ENCODE data around the gene HIRA.

Gene HIRA

DNA sequence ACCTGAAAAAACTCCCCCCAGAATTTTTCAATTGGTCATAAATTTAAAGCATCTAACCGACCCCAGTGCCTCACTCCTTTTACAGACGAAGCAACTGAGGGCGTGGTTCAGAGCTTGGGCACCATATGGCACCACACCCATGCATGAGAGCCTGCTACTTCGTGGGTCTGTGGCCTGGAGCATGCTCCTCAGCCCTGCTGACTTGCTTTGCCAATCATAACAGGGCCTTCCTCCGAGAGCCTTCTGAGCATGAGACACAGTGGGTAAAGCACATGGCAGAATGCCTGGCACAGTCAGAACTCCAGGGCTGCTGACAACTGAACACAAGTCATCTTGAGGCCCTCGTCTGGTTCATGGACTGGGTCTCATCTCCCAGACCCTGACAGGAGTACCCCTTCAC lies 33.3 kb downstream of the HIRA start:
- H3K4me1 Mint-ChIP-seq (ENCODE audit: low read depth) = no peaks in the 10 kb centered on the region
- H3K27ac Mint-ChIP-seq = peak overlapping the region; percentile 6
- DNase-seq = no peak
- no peak overlapping the region for H3K4me3 Mint-ChIP-seq
- peaks cover 87% of the 10 kb centered on the region for H3K36me3 Mint-ChIP-seq (ENCODE audit: low read depth)
- no peaks in the 10 kb centered on the region for H3K27me3 Mint-ChIP-seq
- no peaks in the 10 kb centered on the region for H3K9me3 Mint-ChIP-seq

DNA sequence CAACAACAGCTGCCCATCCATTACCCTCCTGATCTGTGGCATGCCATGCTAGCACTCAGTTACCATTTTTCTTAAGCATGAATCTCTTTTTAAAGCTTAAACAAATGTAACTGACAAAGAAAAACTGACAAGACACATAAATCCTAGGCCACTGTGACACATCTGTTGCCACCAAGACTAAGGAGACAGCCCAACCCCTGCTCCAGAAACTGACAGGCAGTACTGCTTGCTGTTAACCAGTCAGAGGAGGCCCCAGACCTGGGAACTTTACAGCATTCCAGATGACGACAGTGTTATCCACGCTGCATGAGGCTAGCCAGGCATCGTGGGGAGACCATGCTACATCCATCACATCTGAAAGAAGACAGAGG lies 33.8 kb downstream of the HIRA start:
- H3K4me1 Mint-ChIP-seq (ENCODE audit: low read depth) = no peaks in the 10 kb centered on the region

DNA sequence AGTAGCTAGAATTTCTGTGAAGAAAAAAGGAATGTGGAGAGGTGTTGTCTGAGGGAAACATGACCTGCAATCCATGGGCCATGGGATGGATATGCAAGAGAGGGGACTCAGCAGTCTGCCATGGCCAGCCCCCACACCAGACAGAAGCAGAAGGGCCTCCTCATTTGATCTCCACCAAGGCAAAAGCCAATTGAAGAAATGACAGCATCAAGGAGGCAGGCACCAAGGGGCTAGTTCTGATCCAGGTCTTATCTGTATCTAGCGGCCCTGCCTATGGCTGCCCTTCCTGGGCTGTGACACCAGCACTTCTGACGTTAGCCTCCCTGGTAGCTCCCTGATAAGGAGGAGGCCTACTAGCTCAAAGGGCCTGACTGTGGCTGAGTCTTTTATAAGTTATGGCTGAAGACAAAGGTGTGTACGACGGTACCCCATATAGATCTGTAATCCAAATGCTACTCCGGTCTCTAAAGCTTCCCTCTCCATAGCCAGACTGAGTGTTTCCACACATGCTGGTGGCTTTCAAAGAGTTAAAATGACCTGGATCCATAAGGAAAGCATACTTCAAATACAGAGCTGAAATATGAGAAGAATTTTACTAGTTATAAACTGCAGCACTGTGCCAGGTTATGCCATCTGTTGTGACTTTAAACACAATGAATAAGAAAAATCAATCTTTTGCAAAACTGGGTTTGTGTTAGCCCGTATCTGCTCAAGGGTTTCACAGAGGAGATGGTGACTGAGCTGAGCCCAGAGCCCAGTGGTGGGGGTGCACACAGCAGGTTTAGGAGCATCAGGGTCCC lies 34.4 kb downstream of the HIRA start:
- H3K4me3 Mint-ChIP-seq = no peak overlapping the region
- no peaks in the 10 kb centered on the region for H3K9me3 Mint-ChIP-seq
- no peaks in the 10 kb centered on the region for H3K4me1 Mint-ChIP-seq (ENCODE audit: low read depth)
- no peaks in the 10 kb centered on the region for H3K27me3 Mint-ChIP-seq
- H3K27ac Mint-ChIP-seq = no peak overlapping the region
- no peak for DNase-seq
- peaks cover 91% of the 10 kb centered on the region for H3K36me3 Mint-ChIP-seq (ENCODE audit: low read depth)

More for the DNA sequence above, 33.8 kb downstream of the HIRA start:
- H3K27me3 Mint-ChIP-seq = no peaks in the 10 kb centered on the region
- no peaks in the 10 kb centered on the region for H3K9me3 Mint-ChIP-seq
- H3K27ac Mint-ChIP-seq = no peak overlapping the region
- H3K36me3 Mint-ChIP-seq (ENCODE audit: low read depth) = peaks cover 90% of the 10 kb centered on the region
- DNase-seq = no peak
- H3K4me3 Mint-ChIP-seq = no peak overlapping the region

DNA sequence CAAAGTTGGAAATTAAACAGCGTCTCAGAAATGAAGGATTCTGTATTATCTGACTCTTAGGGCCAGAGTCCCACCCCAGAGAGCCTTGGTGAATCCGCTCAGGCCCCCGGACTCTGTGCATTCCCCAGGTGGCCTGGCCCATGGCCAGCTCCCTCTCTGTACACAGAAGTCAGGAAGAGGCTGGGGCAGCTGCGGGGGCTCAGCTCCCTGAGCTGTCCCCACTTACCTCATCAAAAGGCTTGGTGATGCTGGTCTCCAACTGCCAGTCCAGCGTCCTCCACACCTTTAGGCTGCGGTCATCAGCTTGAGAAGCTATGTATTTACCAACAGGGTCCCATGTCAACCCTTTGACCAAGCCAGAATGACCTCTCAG lies 35.0 kb downstream of the HIRA start:
- Mint-ChIP-seq H3K4me1 (ENCODE audit: low read depth) (no peaks in the 10 kb centered on the region), H3K4me3 (no peak overlapping the region), H3K9me3 (no peaks in the 10 kb centered on the region), H3K27me3 (no peaks in the 10 kb centered on the region), H3K36me3 (ENCODE audit: low read depth) (peaks cover 91% of the 10 kb centered on the region), H3K27ac (no peak overlapping the region)
- no peak for DNase-seq

DNA sequence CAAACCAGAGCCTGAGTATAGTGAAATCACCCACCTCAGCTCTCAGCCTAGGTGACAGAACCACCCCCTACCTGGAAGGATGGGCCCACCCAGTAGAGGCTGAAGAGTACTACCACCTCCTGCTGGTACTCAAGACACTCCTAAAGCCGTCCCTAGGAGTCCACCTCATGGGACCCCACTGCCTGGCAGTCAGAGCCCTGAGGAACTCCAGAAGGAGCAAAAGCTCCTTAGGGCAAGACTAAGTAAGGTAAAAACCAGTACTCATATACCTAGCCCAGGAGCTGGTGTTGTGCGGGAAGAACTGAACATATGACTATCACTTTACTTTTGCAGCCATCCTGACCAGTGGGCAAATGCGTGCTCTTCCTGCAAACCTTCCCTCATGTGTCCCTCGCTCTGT lies 36.3 kb downstream of the HIRA start:
- Mint-ChIP-seq H3K27me3 (no peaks in the 10 kb centered on the region), H3K9me3 (no peaks in the 10 kb centered on the region), H3K27ac (no peak overlapping the region), H3K4me1 (ENCODE audit: low read depth) (no peaks in the 10 kb centered on the region), H3K4me3 (no peak overlapping the region), H3K36me3 (ENCODE audit: low read depth) (peaks cover 85% of the 10 kb centered on the region)
- DNase-seq = no peak

DNA sequence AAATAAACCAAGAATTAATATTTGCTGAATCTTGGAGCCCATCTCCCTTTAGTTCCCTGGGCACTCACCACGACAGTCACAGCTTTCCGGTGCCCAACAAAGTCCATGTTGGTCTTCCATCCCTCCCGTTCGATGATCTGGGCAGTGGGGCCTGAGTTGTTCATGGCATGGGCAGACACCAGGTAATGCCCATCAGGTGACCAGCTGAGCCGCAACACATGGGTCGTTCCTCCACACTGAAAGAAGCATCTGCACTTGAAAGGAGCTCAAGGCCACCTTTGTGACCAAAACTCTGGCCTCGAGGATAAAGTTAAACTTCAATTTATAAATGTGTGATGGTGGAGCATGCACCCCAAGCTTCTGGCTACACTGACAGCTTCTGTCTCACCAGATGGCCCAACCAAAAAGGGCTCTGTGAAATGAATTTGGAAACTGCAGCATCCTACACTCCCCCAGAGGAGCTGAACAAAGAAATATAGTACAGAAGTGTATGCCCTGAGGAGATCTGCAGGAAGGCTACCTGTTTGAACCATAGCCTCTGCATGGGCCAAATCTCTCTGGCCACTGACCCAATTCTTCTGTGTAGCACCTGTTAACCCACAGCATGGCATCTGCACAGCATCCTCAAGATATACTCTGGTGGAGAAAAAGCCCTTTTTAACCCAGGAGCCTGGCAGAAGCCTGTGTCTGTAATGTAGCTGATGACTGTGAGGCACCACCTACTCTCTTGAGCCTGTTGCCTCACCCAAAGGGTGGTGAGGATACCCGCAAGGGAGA lies 37.1 kb downstream of the HIRA start:
- H3K4me3 Mint-ChIP-seq = no peak overlapping the region
- DNase-seq = no peak
- H3K36me3 Mint-ChIP-seq (ENCODE audit: low read depth) = peaks cover 89% of the 10 kb centered on the region
- H3K4me1 Mint-ChIP-seq (ENCODE audit: low read depth) = no peaks in the 10 kb centered on the region
- H3K9me3 Mint-ChIP-seq = no peaks in the 10 kb centered on the region
- H3K27me3 Mint-ChIP-seq = no peaks in the 10 kb centered on the region
- no peak overlapping the region for H3K27ac Mint-ChIP-seq

DNA sequence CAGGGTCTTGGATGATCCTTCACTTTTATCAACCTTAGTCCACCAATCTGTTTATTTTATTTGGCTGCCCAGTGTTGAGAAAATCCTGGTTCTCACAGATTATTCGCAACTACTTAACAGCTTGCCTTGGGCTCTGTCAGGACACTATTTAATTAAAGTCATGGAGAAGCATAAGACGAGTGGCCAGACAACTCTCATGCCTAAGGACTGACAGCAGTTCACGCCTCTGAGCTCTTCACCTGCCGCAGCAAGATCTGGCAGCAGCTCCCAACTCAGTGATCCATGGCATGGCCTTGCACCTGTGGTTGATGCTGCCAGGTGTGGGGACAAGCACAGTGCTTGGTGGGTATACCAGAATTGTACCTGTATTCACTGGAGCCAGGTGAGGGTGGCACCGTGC lies 37.8 kb downstream of the HIRA start:
- H3K36me3 Mint-ChIP-seq (ENCODE audit: low read depth) = peaks cover 89% of the 10 kb centered on the region
- no peaks in the 10 kb centered on the region for H3K9me3 Mint-ChIP-seq
- no peak overlapping the region for H3K27ac Mint-ChIP-seq
- DNase-seq = no peak
- H3K4me1 Mint-ChIP-seq (ENCODE audit: low read depth) = no peaks in the 10 kb centered on the region
- no peak overlapping the region for H3K4me3 Mint-ChIP-seq
- H3K27me3 Mint-ChIP-seq = no peaks in the 10 kb centered on the region

DNA sequence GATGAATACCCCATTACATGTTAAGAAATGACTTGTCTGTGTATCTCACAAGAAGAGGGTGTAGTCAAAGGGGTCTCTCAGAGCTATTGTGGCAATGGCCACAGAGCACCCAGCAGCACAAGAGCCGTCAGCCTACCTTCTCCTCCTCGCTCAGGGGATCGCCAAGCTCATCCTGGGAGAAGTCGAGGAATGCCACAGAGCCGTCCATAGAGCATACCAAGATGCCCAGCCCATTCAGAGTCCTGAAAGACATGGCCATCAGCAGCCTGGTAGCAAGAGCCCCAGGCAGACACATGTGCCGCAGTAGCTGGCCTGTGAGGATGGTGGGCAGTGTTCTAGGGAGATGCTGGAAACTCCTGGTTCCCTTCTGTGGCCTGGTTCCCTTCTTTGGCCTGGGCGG lies 44.0 kb downstream of the HIRA start:
- Mint-ChIP-seq H3K4me3 (no peak overlapping the region), H3K27ac (no peak overlapping the region), H3K36me3 (ENCODE audit: low read depth) (peaks cover 90% of the 10 kb centered on the region), H3K4me1 (ENCODE audit: low read depth) (no peaks in the 10 kb centered on the region), H3K27me3 (no peaks in the 10 kb centered on the region), H3K9me3 (no peaks in the 10 kb centered on the region)
- DNase-seq = no peak

DNA sequence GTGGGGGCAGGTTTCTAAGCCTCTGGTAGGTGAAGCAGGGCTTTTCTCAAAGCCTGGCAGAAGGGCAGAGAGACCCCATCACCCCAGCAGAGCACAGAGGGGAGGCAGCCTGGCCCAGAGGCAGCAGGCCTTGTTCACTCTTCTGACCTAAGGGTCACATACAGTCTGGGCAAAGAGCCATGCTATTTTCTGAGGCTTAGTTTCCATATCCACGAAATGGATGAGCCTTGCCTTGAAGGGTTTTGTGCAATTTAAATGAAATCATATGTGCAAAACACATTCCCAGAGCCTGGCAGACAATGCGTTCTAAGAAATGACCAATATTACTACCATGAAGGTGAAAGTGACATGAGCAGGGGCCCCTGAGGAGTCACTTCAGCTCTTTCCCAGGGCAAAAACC lies 44.5 kb downstream of the HIRA start:
- H3K36me3 Mint-ChIP-seq (ENCODE audit: low read depth) = peaks cover 90% of the 10 kb centered on the region
- no peak overlapping the region for H3K4me3 Mint-ChIP-seq
- DNase-seq = no peak

DNA sequence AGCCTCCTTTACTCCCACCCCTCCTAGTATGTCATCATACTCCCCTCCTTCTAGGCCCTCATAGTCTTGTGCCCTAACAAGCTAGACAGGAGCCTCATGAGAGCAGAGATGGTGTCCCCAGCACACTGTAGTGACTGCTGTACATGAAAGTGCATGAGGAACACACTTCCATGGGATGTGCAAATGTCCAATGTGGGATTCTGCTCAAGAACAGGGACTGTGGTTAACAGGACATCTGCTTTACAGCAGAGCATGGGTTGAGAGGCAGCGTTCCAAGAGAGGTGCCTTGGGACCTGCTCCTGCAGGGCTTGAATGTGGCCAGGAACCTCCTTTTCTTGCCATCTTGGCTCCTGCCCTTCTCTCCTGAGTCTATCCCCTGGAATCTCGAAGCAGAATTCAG lies 45.3 kb downstream of the HIRA start:
- H3K27me3 Mint-ChIP-seq = no peaks in the 10 kb centered on the region
- H3K9me3 Mint-ChIP-seq = no peaks in the 10 kb centered on the region
- H3K27ac Mint-ChIP-seq = no peak overlapping the region
- no peak overlapping the region for H3K4me3 Mint-ChIP-seq
- DNase-seq = no peak
- peaks cover 93% of the 10 kb centered on the region for H3K36me3 Mint-ChIP-seq (ENCODE audit: low read depth)
- no peaks in the 10 kb centered on the region for H3K4me1 Mint-ChIP-seq (ENCODE audit: low read depth)

More for the DNA sequence above, 44.5 kb downstream of the HIRA start:
- H3K27ac Mint-ChIP-seq = no peak overlapping the region
- no peaks in the 10 kb centered on the region for H3K9me3 Mint-ChIP-seq
- no peaks in the 10 kb centered on the region for H3K27me3 Mint-ChIP-seq
- no peaks in the 10 kb centered on the region for H3K4me1 Mint-ChIP-seq (ENCODE audit: low read depth)

DNA sequence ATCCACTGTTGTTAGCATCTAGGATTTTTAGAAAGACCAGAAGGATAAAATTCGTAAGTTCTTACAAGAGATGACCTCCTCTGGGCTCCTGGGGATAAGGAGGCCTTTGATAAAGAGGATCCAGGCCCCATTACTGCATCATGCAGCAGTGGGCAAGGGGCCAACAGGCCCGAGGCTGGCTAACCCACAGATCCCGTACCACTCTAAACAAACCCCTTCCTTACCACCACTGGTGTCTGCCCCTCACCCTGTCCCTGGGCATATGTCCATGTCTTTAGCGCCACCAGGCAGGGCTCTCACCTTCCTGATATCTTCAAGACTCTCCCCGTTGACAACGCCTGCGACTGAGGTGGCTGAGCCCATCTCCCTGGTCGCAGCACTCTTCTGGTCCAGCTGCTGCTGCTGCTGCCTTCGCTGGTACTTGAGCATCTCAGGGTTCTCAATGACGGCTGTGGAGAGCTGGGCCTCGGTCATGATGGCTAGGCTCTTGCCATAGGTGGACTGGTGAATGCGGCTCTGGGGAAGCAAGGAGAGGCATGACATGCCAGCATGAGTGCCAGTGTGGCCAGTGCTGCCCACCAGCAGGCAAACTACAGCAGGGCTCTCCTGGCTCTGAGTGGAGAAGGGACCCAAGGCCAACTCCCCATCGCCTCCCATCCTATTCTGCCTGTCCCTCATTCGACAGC lies 46.2 kb downstream of the HIRA start:
- H3K4me3 Mint-ChIP-seq = no peak overlapping the region
- no peaks in the 10 kb centered on the region for H3K4me1 Mint-ChIP-seq (ENCODE audit: low read depth)
- no peak overlapping the region for H3K27ac Mint-ChIP-seq
- H3K9me3 Mint-ChIP-seq = no peaks in the 10 kb centered on the region
- DNase-seq = no peak
- no peaks in the 10 kb centered on the region for H3K27me3 Mint-ChIP-seq
- H3K36me3 Mint-ChIP-seq (ENCODE audit: low read depth) = peaks cover 93% of the 10 kb centered on the region

DNA sequence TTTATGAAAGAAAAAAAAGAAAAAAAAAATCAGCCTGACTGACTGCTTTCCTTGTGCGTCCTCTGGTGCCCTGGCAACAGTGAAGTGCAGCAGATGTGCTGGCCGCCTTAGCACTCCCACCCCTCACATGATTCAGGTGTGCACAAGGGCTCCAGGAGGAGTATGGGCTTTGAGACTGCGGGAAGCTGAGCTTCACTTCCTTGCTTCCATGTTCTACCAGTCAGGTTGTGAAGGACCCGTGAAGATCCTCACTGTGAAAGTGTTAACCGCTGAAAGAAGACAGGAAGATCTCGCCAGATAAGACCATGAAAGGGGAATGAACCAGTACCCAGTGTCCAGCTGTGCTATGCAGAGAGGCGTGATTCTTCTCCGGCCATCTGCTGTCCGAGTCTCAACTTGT lies 48.2 kb downstream of the HIRA start:
- Mint-ChIP-seq H3K4me3 (no peak overlapping the region), H3K9me3 (no peaks in the 10 kb centered on the region), H3K27me3 (no peaks in the 10 kb centered on the region), H3K36me3 (ENCODE audit: low read depth) (peaks cover 88% of the 10 kb centered on the region), H3K4me1 (ENCODE audit: low read depth) (no peaks in the 10 kb centered on the region), H3K27ac (no peak overlapping the region)
- DNase-seq = no peak

DNA sequence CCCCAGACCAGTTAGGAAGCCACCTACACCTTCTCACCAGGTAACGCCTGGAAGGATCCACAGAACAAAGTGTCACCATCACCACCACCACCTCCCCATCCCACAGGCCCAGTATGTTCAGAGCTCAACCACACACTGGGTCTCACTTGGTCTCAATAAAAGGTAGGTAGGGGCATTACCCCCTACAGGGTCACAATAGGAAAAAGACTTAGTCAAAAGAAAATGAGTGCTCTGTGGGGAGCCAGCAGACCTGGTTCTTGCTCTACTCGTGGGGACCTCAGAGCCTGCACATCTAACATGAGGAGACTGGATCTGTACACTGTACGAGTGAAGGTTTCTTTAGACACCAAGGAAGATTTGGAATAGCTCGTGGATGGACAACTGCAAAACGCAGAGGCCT lies 49.3 kb downstream of the HIRA start:
- H3K36me3 Mint-ChIP-seq (ENCODE audit: low read depth) = peaks cover 90% of the 10 kb centered on the region
- H3K4me1 Mint-ChIP-seq (ENCODE audit: low read depth) = no peaks in the 10 kb centered on the region

DNA sequence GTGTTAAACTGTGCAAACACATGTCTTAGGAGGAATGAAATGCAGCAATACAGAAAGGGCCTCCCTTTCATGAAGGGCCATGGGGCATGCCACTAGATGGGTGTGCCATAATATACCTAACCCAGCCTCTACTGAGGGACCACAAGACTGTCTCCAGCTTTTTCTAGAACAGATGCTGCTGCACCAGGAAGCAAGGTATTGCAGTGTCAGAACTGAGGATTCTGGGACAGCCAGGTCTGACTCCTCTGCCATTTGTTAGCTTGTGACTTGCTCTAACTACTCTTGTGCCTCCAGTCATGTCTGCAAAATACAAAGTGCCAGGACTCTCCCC lies 53.2 kb downstream of the HIRA start:
- H3K27ac Mint-ChIP-seq = no peak overlapping the region
- no peak overlapping the region for H3K4me3 Mint-ChIP-seq
- no peaks in the 10 kb centered on the region for H3K27me3 Mint-ChIP-seq
- H3K4me1 Mint-ChIP-seq (ENCODE audit: low read depth) = no peaks in the 10 kb centered on the region
- H3K36me3 Mint-ChIP-seq (ENCODE audit: low read depth) = peaks cover 90% of the 10 kb centered on the region
- DNase-seq = no peak
- no peaks in the 10 kb centered on the region for H3K9me3 Mint-ChIP-seq

More for the DNA sequence above, 49.3 kb downstream of the HIRA start:
- H3K9me3 Mint-ChIP-seq = no peaks in the 10 kb centered on the region
- no peak for DNase-seq
- H3K27me3 Mint-ChIP-seq = no peaks in the 10 kb centered on the region
- H3K4me3 Mint-ChIP-seq = no peak overlapping the region
- no peak overlapping the region for H3K27ac Mint-ChIP-seq
